Adrenal gland (tissue), 12 donors: ENCODE measurements around the gene GALT. TPM values are rescaled to one million over a fixed set of nuclear protein-coding genes. Genes with fewer than 3 reads are reported as not detected.

Source experiments
- DNase-seq, 7 donors: peaks; one replicate each; pipeline ENCODE4 v3.0.0-alpha.2; 2019 to 2020
- H3K27ac ChIP-seq, 5 donors: fragments of 200-600 bp; sonication (generic) in 4 of 5; 1 replicate in 3 of 5; 2 replicates in 2 of 5; pipeline versions ENCODE4 v1.5.1 to v1.8.0; 2016 to 2020; ENCODE audit warnings: mild to moderate bottlenecking in 1 of 5
- H3K27me3 ChIP-seq: fragments of 200-600 bp; 2 replicates; pipeline ENCODE4 v1.8.0; 2021
- H3K36me3 ChIP-seq, 2 donors: fragments of 200-600 bp; replicated peaks in 1 of 2; 1 replicate in 1 of 2; 2 replicates in 1 of 2; pipeline versions ENCODE4 v1.5.1 to v1.8.0; 2018 to 2022
- H3K4me1 ChIP-seq, 2 donors: fragments of 200-600 bp; replicated peaks in 1 of 2; 1 replicate in 1 of 2; 2 replicates in 1 of 2; pipeline versions ENCODE4 v1.5.1 to v1.8.0; 2018 to 2021
- H3K4me3 ChIP-seq, 4 donors: fragments of 200-600 bp; sonication (generic) in 3 of 4; one replicate each; pipeline ENCODE4 v1.5.1; 2016 to 2018
- H3K9me3 ChIP-seq, 3 donors: fragments of 200-600 bp; sonication (generic) in 1 of 3; replicated peaks in 1 of 3; 1 replicate in 2 of 3; 2 replicates in 1 of 3; pipeline versions ENCODE4 v1.5.1 to v1.8.0; 2016 to 2021
- CTCF ChIP-seq, 6 experiments: fragments of 450-650 bp in 4 of 6; fragments of 200-600 bp in 2 of 6; sonication (generic) in 1 of 6; IDR thresholded peaks; 1 replicate in 5 of 6; 2 replicates in 1 of 6; pipeline versions ENCODE4 v1.5.1 to v1.8.0; 2016 to 2021; ENCODE audit warnings: antibody characterized with exemption in 6 of 6, mild to moderate bottlenecking in 2 of 6, moderate library complexity in 1 of 6
- POLR2A ChIP-seq, 2 donors: fragments of 450-650 bp; IDR thresholded peaks; one replicate each; pipeline ENCODE4 v1.6.1; 2017; ENCODE audit warnings: antibody characterized with exemption in 2 of 2, mild to moderate bottlenecking in 2 of 2, moderate library complexity in 1 of 2
- WGBS, 4 donors: extraction: QIAGEN DNeasy Blood & Tissue Kit in 2 of 4; methylation state at CpG; one replicate each; pipeline versions ENCODE4 v1.1.5 to v1.1.7; 2013 to 2017; 5-methylcytosine and 5-hydroxymethylcytosine counted together
- intact Hi-C, 2 donors: fragments of 100-400 bp; cut with DNase I; formaldehyde crosslinking; loops; one replicate each; pipeline versions ENCODE4 v1.14.1 to v1.15.0; 2022 to 2023
- polyA plus RNA-seq, 3 donors: library from polyadenylated mRNA; stranded (reverse); fragments of 200-250 nt in 2 of 3; fragments of 350-450 nt in 1 of 3; fragmentation: Illumina TruSeq in 1 of 3; extraction: RNeasy Lipid Tissue Mini Kit (QIAGEN cat#74804) in 1 of 3; gene quantifications; one replicate each; pipeline ENCODE4 v1.2.3, GENCODE V29; 2013 to 2014
- total RNA-seq, 9 donors: library from RNA; depleted of rRNA in 4 of 9; stranded (reverse); fragments of >200 nt in 4 of 9; fragments of 120-200 nt in 1 of 9; fragmentation: NEBNext Ultra II Directional in 1 of 9; extraction: Animal tissue kit (Norgen Biotek cat#: 25700) in 1 of 9; gene quantifications; one replicate each; pipeline versions ENCODE4 v1.1.0 to v1.2.4, GENCODE V29; 2013 to 2023
- donor health status: healthy with polysubstance abuse.
- donor health status: Bipolar disorder and iron deficiency.
- donor health status: DM: yes; HTN: yes; CAD: no.
- donor health status: DM: no; HTN: no; CAD: no.
- donor health status: DM: no; HTN: no; CAD: no.
- donor health status: DM: yes; HTN: yes; CAD: no.

The GALT gene
- total and polyA plus RNA-seq, 12 donors, result 37.5 to 147 (median 87.6) TPM

GRCh38 chr9:34607331-34607730 lies 39.1 kb upstream of the GALT start:
- H3K4me3 ChIP-seq, result no peak overlapping the region
- H3K36me3 ChIP-seq, result no peaks in the 10 kb centered on the region
- no peaks in the 10 kb centered on the region for H3K27me3 ChIP-seq

DNA sequence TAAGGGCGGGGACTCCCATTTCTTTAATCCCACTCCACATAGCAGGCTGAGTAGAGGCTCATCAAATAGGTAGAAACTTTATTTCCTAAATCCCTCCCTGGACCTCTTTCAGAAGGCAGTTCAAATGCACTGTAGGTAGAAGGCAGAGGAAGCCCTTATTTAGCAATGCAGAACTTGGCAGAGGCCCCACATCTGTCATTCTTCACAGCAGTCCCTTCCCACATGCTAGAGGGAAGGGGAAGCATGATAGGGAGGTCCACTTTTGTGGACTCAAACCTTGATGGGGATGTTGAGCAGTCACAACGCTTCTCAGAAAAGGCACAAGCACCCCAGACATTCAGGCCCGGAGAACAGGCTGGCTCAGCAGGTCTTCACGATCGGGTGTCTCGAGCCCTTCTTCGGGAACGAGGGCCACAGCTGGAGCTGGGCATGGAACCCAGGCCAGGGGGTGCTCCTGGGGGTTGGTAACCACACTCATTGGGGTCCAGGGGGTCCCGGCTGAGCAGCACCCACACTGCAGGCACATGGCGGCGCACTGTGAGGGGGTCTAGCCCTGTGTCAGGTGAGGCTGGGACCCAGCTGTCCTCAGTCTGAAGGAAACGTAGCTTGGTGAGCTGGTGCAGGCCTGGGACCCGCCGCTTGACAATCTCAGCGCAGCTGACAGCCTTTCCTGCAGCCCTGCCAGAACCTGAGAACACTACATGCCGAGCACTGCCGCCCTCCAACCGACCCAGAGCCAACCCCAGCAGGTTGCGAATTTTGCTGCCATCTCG lies 35.9 kb upstream of the GALT start:
- intact Hi-C loops, result no loop called here
- peaks cover 0 to 20% of the 10 kb centered on the region in 2 donors for H3K36me3 ChIP-seq
- H3K27ac ChIP-seq, result no peak overlapping the region
- H3K4me3 ChIP-seq, result peak overlapping the region in 1 of 4 donors; percentile 82
- DNase-seq, result no peak
- TF ChIP-seq POLR2A (IDR thresholded peaks at IDR 0.05), result no peak
- TF ChIP-seq CTCF (IDR thresholded peaks at IDR 0.05), result no peak
- WGBS, 4 donors, result 79 to 96% (median 95%) methylated on average over 2 to 20 of the region's 20 CpGs
- no peaks in the 10 kb centered on the region for H3K27me3 ChIP-seq
- H3K4me1 ChIP-seq, result peaks cover 6 to 15% of the 10 kb centered on the region in 2 donors
- no peaks in the 10 kb centered on the region for H3K9me3 ChIP-seq

More at GRCh38 chr9:34607331-34607730, 39.1 kb upstream of the GALT start:
- Histone ChIP-seq H3K4me1 (peaks cover 2 to 11% of the 10 kb centered on the region in 2 donors), H3K9me3 (no peaks in the 10 kb centered on the region), H3K27ac (no peak overlapping the region)
- TF ChIP-seq POLR2A (IDR thresholded peaks at IDR 0.05), result no peak
- no peak for TF ChIP-seq CTCF (IDR thresholded peaks at IDR 0.05)
- WGBS, 4 donors, result 57 to 75% (median 60%) methylated on average over 2 of the region's 2 CpGs
- intact Hi-C loops, result loop anchor here in 1 of 2 donors (10.0 kb wide), 1 partner anchor 273 kb away; no protein-coding TSS in a partner anchor
- DNase-seq, result no peak

DNA sequence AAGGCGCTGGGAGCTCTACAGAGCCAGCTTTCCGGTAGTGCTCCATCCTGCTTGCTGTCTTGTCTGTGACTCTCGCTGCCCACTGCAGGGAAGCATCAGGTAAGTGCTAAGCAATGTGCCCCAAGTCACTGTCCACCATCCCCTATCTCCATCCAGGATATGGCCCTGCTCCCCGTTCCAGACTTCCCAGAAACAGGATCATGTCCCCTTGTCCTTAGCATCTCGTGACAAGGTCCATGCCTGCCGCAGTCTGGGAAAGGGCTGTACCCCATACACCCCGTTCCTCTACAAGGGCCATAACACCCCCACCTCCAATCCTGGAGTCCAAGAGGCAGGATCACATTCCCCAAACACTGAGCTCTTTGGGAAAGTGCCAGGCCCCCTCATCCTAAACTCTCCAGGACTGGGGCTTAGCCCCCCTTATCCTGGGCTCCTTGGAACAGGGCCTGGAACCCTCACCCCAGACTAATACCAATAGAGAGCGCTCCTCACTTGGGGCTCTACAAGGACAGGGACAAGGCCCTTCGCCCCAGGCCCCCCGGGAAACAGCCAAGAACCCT lies 35.1 kb upstream of the GALT start:
- Histone ChIP-seq H3K9me3 (no peaks in the 10 kb centered on the region), H3K27ac (peak overlapping the region in 4 of 5 donors; percentile 19 to 87 (median 69)), H3K4me3 (peak overlapping the region; percentile 35 to 85 (median 77)), H3K36me3 (peaks cover 0 to 25% of the 10 kb centered on the region in 2 donors), H3K27me3 (no peaks in the 10 kb centered on the region), H3K4me1 (peaks cover 6 to 15% of the 10 kb centered on the region in 2 donors)
- intact Hi-C loops, result no loop called here
- 50 to 80% (median 56%) methylated on average over 2 to 10 of the region's 10 CpGs for WGBS, 4 donors
- peak in 2 of 7 donors; percentile 18 to 49 for DNase-seq
- TF ChIP-seq POLR2A (IDR thresholded peaks at IDR 0.05) (no peak), CTCF (IDR thresholded peaks at IDR 0.05) (no peak)
